DMS79 (cell line): ENCODE data around the gene HDAC11.

Experiments
- DNase-seq: peaks from one replicate; lab custom pipeline; 2025; lab: John Stamatoyannopoulos, UW

Gene HDAC11

GRCh38 chr3:13525827-13526625 lies 45.9 kb downstream of the HDAC11 start:
- peak; percentile 22 for DNase-seq

DNA sequence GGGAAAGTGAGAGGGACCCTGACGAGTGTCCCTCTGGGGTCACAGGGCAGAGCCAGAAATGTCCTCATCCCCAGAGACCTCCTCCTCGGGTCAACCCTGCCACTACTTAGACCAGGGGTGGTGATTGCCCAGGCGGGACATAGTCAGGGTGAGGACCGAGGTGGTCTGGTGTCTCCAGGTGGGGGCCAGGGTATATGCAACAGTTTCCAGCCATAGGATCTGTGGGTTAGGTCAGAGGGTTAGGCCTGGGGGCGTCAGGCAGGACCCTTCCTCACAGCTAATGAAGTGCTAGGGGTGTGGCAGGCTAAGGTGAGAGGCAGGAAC lies 46.5 kb downstream of the HDAC11 start:
- no peak for DNase-seq

DNA sequence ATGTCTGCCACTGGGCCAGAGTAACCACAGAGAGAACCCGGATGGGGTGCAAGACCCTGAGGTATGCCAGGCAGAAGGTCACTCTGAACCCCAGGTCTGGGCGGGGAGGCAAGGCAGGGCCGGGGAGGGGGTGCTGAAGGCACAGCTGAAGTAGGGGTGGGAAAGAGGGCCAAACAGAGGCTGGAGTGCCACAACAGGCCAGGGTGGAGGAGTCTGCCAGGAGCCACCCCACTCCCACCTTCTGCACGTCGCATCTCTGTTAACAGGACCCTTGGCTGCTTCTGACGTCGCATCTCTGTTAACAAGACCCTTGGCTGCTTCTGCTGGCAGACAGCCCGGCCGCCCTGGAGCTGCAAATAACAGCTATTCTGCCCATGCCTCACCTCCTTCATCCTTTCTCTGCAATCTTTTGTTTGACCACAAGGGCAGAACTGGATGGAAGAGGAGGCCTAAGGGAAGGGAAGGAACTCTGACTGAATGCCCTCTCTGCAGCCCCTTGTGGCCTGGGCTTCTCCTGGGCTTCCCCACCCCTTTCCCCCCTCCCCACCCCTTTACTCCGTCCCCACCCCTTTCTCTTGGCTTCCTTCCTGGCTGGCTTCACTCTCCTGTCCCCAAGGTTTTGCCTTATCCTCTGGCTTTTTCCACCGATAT lies 48.2 kb downstream of the HDAC11 start:
- DNase-seq, result no peak

- no peak for DNase-seq
Observed at GRCh38 chr3:13529196-13530112, 49.3 kb downstream of the HDAC11 start.

- no peak for DNase-seq
Observed at GRCh38 chr3:13530241-13531009, 50.3 kb downstream of the HDAC11 start.

- no peak for DNase-seq
Observed at GRCh38 chr3:13532085-13532484, 52.0 kb downstream of the HDAC11 start.

DNA sequence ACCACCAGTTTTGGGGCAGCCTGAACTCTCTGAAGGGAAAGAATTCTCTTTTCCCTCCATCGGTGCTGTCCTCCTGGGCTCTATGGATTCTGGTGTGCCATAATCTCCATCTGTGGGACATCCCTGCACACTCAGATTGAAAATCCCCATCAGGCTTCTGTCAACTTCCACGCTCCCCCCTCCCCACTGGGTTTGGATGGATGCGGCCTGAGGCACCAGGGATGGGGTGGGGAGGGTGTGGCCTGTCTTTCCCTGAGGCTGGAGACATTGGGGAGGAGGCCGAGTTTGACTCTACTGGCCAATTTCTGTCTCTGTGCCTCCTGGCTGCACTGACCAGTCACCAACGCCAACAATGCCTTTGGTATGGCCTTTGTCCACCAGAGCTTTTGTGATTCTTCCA lies 52.5 kb downstream of the HDAC11 start:
- no peak for DNase-seq

DNA sequence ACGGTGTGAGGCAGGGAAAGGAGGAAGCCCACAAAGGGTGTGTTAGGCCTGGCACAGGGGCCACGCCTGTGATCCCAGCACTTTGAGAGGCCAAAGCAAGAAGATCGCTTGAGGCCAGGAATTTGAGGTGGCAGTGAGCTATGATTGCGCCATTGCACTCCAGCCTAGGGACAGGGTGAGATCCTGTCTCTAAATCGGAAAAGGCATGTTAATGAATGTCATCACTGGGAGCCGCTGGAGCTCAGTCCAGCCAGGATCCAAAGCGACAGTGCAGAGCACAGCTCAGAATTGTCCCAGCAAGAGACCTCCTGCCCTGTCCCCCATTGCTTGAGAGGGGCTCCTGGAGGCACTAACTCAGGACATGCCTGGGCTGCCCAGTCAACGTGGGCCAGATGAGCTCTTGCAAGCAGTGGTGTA lies 53.8 kb downstream of the HDAC11 start:
- DNase-seq, result no peak

GRCh38 chr3:13535526-13535875 lies 55.4 kb downstream of the HDAC11 start:
- DNase-seq, result no peak

DNA sequence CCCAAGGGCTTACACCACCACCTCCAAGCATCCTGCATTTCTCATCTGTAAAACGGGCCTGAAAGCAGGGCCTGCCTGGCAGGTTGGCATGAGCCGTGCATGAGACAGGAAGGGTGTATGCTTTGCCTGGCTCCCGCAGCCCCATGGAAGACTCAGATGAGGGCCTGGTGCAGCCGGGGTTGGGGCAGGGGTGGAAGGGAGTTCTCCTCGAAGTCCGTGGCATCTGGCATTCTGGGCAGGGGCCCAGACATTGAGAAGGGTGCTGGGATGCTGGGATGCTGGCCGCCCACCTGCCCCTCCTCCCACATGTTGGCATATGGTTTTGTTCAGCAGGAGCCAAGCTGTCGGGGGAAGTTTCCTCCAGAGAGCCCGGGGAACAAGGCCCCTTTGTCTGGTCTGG lies 55.8 kb downstream of the HDAC11 start:
- no peak for DNase-seq

GRCh38 chr3:13536432-13536831 lies 56.3 kb downstream of the HDAC11 start:
- no peak for DNase-seq

GRCh38 chr3:13536832-13537231 lies 56.7 kb downstream of the HDAC11 start:
- no peak for DNase-seq

GRCh38 chr3:13537244-13537908 lies 57.3 kb downstream of the HDAC11 start:
- DNase-seq, result no peak

GRCh38 chr3:13537909-13538296 lies 57.8 kb downstream of the HDAC11 start:
- no peak for DNase-seq

DNA sequence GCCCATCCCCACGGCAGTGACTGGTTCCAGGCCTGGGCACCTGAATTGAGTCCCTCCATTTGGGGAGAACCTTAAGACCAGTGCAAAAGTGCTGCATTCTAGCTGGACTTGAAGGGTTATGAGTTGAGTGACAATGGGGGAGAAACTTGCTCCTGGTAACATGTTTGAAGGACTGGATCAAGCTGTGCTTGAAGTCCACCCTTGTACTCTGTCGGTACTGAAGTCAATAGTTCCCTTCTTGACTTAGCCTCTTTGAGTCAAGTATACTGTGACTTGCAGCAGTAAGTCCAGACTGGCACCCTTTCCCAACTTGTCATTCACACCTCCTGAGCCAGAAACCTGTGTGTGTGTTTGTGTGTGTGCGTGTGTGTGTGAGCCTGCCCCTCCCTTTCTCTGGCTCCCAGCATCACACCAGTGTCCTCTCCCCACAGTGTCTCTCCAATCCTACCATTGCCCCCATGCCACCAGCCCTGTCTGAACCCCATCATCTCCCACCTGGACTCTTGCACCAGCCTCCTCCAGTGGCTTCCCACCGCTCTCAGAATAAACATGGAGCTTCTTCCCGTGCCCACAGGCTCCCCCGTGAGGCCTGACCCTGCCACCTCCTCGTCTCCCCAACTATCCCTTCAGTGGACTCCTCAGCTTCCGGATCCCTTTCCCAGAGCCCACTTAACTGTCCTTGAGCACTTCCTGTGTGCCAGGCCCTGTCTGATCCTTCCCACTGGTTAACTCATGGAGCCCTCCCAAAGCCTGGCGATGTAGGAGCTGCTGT lies 58.6 kb downstream of the HDAC11 start:
- no peak for DNase-seq

- no peak for DNase-seq
Observed at GRCh38 chr3:13539292-13539638, 59.2 kb downstream of the HDAC11 start.

- no peak for DNase-seq
Observed at GRCh38 chr3:13539671-13540070, 59.6 kb downstream of the HDAC11 start.

DNA sequence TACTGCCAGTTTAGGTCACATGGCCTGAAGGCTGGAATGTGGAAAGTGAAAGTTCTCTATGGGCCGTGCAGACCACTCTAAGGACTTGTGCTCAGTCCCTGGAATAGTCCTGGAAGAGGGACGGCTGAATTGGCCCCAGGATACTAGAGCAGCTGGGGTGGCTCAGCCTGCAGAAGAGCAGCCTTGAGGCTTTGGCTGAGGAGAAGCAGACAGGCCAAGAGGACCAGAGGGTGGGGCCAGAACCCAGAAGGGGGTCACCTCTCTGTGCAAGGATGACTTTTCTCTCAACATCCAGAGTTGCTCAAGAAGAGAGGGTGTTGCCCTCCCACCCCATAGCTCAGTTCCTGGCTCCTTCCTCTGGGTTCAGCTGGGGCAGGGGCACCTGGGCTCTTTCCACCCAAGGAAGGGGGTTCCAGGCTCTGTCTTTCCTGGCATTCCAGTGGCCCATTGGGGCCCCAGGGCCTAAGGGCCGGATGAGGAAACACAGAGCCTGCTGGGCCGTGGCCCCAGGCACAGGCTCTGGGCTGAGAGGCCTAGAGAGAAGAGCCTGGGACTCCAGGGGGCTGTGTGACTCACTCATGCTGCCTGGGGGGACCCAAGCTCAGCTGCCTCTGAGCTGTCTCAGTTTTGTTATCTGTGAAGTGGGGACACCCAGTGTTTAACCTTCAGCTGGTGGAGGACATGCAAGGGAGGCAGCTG lies 60.3 kb downstream of the HDAC11 start:
- DNase-seq, result no peak

DNA sequence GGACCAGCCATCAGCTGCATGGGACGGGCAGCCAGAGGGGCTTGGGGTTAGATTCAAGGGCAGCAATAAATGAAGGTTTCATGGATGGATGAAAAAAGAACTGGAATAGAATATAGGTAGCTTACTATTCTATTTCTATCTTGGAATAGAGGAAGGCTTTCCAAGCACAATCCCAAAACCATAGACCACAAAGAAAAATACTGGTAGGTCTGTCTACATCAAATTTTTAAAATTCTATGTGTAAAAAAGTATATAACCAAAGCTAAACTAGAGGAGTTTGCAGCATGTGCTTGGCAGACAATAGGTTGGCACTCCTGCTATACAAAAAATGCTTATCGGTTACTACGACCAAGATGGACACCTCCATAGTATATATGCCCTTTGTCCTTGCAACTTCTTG lies 61.6 kb downstream of the HDAC11 start:
- DNase-seq, result no peak

- no peak for DNase-seq
Observed at GRCh38 chr3:13542142-13542541, 62.0 kb downstream of the HDAC11 start.
